GM18502 (cell line): ENCODE data around the gene PPIL4.

Experiments used
- ATAC-seq: cut with Tn5 transposase; IDR thresholded peaks from one replicate; pipeline ENCODE4 v1.9.1; 2021; ENCODE audit warnings: mild to moderate bottlenecking; ENCODE audit not compliant: unreplicated experiment, poor library complexity

The PPIL4 gene

DNA sequence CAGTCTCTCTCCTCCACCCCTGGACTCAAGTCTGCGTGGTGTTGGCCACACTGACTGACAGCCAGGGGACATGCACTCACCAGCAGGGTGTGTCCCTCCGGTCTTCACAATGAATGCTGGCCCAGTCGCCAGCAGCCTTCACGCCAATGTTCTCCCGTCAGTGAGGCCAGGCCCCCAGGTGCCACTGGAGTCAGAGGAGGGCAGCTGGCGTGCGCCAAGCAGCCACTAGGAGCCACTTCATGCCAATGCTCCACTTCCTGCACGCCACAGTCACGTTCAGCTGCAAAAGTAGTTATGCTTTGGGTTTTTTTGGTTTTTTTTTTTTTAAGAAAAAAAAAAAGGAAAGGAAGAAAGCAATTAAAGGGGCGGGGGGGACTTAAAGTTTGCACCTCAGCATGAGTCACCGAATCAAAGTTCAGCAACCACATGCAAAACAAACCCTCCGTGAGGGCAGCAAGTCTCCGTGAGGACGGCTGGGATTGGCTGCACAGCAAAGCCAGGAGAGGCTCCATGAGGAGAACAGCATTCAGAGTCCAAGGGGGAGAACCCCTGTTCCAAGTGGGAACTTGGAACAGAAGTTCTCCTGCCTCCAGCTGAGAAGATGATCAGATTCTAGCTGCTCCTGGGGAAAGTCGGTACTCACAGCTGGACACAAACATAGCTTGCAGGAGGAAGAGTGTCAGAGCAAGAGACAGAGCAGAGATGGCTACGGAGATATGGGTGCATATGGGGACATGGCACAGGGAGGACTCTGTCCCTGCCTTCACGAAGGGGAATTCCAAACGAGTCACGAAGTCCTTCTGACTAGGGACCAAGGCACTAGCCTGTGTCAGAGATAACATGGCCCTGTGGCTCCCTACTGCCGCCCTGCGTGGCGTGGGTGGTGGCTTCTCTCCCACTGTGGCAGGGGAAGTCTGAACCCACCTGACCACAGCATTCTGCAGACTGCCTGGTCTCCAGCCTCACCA is 60.8 kb downstream of the PPIL4 start, which contains the start of gene ZC3H12D:
Gene ZC3H12D, minus strand, starts transcription at position 282 of the 968 bp plus-strand sequence. CDS start 10,471 bp downstream, outside the sequence.
- peak; percentile 39 for ATAC-seq

DNA sequence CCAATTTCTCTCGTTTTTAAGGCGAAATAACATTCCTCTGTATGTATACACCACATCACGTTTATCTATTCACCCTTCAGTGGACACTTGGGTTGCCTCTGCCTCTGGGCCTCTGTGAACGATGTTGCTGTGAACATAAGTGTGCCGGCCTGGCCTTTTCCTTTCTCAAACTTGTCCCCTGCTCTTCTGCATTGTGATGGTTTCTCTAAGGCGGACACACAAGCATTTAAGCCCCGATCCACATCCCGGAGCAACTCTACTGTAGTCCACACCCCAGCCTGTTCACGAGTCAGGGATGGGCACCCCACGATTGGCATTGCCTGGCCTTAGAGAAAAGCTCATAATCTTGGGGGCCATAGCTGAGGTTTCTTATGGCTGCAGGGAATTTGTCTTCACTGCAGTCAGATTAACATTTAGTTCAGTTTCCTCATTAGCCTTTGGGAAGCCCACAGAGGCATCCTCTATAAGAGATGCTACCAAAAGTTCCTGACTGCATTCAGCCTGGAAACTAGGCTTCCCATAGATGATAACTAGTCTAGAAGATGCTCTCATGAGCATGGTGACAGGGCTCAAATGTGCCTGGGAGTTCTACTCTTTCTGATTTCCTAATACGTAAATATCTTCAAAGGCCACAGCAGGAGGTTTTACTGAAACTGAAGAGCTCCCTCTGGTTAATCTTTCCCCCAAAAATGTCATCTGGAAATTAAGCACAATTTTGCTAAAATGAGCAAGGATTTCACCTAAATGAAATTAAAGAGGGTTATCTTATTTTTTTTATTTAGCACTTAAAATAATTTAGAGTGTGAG is 61.8 kb downstream of the PPIL4 start:
- no peak for ATAC-seq

DNA sequence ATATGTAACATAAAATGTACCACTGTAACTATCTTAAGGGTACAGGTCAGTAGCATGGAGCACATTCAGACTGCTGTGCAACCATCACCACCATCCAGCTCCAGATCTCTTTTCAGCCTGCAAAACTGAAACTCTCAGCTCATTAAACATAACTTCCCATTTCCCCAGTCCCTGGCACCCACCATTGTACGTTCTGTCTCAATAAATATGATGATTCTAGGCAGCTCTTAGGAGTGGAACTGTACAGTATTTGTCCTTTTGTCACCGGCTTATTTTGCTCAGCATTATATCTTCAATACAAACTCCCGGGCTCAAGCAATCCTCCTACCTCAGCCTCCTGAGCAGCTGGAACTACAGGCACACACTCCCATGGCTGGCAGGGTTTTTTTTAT is 62.5 kb downstream of the PPIL4 start:
- ATAC-seq, result peak; percentile 23

DNA sequence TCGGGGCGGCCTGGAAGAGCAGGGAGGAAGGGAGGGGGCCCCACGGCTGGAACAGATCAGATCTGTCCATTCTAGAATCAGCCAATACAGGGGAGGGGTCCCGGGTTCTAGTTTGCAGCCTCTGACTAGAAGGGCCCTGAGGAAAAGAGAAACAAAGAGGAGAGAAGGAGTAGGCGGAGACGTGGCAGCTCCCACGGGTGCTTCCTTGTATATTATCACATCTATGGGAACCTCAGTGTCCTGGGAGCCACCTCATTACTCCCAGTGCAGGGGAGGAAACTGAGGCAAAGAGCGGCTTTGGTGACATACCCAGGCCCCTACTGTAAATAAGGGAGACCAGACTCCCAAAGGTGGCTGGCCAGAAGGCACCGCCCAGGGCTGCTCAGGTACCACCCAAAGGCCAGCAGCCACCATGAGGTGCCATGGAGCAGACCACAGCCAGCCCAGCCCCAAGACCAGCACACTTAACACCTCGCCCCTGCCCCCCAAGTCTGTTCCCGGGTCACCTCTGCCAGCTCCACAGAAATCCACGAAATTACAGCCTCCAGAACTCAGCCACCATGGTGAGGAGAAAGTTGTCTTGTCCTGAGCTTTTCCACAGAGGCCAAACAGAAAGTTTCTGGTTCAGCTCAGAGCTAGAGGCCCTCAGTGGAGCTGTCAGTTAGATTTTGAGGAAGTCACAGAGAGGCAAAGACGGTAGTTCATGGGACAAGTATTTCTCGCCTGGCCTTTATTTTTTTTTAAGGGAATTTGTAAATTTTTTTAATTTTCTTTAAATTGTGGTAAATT is 63.1 kb downstream of the PPIL4 start:
- peak; percentile 24 for ATAC-seq

DNA sequence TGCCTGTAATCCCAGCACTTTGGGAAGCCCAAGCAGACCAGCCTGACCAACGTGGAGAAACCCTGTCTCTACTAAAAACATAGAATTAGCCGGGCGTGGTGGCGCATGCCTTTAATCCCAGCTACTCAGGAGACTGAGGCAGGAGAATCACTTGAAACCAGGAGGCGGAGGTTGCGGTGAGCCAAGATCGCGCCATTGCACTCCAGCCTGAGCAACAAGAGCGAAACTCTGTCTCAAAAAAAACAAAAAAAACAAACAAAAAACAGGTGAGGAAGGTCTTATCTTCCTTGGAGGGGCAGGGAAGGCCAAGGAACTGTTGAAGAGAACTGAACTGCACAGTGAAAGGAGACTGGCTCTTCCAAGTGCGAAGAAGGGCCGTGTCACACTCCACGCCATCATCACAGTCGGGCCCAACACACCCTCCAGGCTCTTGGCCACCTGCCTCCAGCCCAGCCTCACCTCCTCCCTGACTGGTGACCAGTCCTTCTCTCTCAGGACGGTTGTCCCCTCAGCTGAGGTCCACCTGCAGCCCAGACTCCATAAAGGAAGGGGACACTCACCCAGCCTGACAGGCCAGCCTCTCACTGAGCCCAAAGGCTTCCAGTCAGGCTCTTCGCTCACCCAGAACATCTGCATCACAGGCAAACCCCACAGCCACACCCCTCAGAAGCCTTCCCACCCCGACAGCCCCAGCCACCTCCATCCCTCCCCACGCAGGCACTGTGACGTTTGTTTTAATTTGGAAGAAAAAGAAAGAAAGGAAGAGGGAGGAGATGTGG is 65.2 kb downstream of the PPIL4 start:
- no peak for ATAC-seq

DNA sequence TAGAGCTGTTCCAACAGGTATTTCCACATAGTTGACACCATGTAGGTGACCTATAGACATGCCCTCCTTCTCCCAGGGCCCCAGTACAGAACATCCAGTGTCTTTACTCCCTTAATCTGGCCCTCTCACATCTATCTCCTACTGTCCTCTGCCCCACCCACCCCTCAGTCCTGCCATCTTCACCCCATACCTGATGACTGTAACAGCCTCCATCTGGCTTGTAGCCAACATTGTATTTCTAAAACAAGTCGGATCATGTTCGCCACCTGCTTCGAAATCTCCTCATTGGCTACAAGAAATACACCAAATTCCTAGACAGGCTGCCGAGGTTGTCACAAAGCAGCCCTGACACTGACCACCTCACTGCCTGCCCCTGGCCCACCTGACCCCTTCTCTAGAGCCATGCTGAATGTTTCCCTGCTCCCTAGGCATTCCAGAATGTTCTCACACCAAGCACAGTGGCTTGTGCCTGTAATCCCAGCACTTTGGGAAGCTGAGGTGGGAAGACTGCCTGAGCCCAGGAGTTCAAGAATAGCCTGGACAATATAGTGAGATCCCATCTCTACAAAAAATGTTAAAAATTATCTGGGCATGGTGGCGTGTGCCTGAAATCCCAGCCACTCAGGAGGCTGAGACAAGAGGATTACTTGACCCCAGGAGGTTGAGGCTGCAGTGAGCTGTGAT is 67.1 kb downstream of the PPIL4 start:
- no peak for ATAC-seq

DNA sequence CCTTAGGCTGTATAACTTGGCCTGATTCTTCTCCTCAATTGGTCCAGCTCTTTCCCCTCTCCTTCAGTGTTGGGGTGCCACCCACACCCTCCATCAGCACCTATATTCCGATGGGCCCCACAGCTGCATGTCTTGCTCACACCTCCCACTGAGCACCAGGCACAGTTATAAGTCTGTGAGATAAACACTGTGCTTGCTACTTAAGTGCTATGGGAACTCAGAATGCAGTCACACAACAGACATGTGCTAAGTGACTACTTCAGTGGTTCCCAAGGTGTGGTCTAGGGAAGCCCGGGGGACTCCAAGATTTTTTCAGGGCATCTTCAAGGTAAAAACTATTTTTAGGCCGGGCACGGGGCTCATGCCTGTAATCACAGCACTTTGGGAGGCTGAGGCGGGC is 68.3 kb downstream of the PPIL4 start:
- no peak for ATAC-seq

DNA sequence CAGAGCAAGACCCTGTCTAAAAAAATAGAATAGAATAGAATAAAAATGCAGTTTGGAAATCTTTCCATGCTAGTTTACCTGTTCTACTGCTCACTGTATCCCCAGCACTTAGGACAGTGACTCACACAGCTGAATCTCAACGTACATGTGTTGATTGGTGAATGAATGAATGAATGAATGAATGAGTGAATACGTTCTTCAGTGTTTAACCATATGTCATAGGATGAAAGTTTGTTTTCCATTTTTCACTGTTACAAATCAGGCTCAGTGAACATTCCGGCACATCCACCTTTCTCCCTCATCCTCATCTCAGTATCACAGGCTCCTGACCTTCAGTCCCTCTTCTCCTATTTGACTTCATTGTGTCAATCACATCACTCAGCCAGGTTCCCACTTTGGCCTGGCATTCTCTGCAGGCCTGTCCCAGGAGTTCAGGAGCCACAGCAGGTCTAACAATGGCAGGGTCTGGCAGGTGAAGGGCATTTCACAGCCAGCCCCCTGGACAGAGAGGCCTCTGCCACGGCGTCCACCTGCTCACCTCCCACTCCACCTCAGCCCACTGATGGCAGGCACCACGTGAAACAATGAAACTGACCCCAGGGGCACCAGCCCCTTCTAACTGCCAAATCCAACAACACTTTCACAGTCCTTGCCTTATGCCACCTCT is 68.9 kb downstream of the PPIL4 start:
- ATAC-seq, result no peak

DNA sequence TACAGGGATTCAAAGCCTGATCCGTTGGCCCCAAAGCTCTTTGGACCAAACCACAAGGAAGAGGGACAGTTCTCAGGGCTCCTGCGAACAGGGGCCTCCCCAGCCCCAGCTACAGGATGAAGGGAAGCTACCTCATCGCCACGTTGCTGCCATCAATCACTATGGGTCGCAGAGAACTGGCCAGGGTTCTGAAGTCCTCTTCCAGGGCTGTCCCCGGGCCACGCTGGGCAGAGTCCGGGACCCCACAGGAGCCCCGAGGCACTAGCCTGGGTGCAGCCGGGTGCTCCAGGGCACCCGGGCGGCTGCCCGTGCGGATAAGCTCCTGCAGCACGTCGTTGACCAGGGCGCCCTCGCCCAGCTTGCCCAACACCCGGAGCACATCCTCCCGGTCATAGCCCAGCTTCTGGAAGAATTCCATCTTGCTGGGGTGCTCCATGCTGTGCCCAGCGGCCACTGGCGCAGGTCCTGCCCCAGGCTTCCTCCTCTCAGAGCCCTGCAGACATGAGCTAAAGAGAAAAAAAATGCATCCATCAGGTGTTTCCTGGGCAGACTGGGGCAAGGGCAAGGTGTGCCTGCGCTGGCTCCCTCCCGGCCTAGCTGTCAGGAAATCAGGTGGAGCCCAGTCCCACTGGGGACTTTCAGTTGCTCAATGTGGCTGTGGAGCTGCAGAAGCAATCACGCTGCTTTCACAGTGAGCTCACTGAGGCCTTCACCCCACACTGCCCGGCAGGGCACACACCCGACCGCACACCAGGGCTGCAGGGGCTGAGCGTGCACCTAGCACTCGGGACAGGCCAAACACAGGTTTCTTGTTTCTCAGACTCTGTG is 71.5 kb downstream of the PPIL4 start:
- ATAC-seq, result peak; percentile 40

DNA sequence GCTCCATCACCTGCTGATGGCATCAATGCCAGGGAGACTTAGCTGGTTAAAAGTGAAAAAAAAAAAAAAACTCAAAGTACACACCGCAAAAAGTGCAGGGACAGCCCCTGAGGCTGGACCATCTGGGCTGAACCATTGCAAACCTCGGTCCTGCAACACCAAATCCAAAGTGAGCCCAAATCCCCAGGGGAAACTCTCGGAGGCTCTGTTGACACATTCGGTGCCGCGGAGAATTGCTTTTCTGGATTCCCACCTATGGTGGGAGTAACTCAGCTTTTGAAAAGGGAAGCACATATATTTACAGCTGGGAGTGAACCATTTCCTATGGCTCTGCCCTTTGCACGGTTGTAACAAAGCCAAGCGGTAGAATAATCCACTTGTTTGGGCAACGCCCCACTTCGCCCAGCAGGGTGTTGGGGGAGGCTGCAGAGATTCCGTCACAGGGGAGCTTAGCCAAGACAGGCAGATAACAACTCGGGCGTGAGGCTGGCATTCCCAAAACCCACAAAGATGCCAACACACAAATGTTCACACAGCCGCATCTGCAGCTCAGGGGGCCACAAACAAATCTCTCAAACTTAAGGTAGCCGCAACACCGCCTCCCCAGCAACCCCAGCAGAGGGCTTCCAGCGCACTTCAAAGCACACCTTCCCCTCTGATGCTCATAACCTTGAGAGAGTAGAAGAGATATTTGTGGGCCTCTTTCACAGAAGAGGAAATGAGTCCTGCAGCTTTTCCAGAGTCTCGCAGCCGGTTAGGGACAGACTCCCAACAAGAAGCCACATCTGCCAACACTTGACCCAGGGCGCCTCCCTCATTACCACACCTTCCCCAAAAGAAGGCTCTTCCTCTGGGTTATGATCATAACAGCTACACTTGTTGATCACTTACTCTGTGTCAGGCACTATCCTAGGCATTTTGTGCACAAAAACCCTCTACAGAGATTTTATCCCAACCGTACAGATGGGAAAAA is 72.5 kb downstream of the PPIL4 start:
- no peak for ATAC-seq

DNA sequence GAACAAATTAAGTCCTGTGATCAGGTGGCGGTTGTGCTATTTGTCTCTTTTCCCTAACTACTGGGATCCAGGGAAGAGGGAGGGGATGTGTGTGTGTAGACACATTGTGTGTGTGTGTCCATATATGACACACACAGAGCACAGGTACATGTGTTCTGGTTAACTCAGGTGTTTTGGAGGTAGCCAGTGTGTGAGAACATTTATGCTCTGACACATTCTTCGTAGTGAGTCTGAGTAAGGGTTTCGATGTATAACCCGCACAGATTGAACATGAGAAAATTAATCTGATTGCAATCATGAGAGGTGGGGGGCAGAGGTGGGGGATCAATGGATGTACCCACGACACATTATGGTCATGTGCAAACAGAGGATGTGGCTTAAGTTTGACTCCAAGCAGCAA is 73.6 kb downstream of the PPIL4 start:
- ATAC-seq, result no peak

DNA sequence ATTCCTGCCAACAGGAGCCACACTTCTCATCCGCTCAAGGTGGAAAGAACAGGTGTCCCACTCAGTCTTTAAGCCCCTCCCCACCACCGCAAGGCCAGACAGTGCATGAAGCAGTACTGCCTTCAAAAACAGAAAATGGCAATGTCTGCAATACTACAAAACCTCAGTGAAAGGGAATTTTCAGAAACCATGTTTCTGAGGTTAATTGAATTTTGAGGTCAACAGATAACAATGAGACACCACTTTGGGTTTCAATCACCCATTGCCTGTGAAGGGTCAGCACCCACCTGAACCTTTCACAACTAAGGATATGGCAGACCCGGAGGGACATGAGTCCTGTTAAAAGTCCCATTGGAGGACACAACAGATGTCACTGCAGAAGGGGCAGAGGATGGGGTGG is 74.0 kb downstream of the PPIL4 start:
- ATAC-seq, result no peak

DNA sequence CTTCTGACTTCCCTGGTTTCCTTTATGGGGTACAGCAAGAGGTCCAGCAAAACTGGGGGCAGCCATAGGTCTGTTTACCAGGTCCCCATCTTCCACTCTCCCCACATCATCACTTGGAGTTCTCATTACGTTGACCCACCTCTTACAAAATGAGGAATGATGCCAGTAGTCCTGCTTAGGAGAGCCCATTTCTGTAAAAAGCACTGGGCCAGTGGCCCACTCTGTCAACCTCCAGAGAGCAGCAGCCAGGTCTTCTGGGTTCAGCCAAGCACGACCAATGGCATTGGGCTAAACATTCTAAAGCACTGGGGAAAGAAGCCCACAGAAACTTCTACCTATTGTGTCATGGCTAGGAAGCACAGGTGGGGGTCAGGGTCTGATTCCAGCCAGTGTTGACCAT is 74.9 kb downstream of the PPIL4 start:
- no peak for ATAC-seq

DNA sequence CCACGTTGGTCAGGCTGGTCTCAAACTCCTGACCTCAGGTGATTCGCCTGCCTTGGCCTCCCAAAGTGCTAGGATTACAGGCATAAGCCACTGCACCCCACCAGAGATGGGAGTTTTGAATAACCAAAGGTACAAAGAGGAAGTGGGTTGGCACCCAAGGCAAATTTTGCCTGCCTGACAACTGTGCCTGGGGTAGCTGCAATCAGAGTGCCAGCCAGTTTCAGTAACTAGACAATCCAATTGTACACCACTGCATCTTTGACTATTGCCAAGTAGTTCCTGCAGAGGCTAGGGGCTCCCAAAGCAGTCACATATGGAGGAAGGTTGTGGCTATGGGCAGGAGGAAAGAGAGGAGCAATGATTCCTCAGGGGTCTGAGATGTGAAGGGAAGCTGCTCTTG is 77.7 kb downstream of the PPIL4 start:
- peak; percentile 21 for ATAC-seq

DNA sequence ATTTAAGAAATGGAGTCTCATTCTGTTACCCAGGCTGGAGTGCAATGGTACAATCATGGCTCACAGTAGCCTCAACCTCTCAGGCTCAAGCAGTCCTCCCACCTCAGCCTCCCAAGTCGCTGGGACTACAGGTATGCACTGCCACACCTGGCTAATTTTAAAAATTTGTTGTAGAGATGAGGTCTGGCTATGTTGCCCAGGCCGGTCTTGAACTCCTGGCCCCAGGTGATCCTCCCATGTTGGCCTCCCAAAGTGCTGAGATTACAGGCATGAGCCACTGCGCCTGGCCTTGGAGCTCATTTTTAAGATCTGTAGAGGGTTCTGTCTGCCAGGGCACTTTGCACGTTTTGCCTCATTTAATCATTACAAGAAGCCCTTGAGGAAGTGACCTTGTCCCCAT is 78.6 kb downstream of the PPIL4 start:
- no peak for ATAC-seq

DNA sequence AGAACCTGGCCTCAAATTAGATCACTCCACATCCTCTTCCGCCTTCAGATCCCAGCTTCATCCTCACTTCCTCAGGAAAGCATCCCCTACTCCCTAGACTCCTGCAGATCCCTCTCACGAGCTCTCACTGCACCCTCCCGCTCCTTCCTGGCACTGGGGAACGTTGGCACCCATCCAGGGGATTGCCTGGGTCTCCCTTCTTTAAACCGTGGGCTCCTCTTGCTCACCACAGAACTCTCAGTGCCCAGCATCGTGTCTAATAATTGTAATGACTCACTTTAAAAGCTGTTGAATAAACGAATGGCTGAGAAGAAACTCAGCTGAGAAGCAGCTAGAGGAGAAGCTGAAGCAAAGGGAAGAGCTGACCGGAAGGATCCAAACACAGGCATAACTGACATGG is 81.4 kb downstream of the PPIL4 start:
- no peak for ATAC-seq

DNA sequence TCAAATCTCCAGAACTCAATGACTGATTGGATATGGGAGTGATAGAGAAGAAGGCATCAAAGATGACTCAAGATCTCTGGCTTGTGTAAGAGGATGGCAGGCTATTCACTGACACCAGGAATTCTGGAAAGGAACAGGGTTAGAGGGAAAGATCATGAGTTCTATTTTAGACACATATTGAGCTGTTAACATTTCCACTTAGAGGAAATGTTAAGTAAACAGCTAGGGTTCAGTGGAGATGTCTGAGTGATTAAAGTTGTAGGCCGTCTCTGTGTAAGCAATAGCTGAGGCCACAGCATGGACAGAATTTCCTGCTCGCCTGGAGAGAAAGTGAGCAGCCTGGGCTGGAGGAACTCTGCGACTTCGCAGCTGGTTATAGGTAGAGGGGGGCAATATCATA is 82.1 kb downstream of the PPIL4 start:
- no peak for ATAC-seq
